ENCODE measurements around the gene SLC1A2. TPM values are rescaled to one million over a fixed set of nuclear protein-coding genes. Genes with fewer than 3 reads are reported as not detected.

Gene SLC1A2
- total RNA-seq, 1 donor from 2014 or later: 0.25 TPM

- Mint-ChIP-seq H3K27me3 (ENCODE audit: low read depth, unreplicated experiment) (no peaks in the 10 kb centered on the region), H3K4me3 (ENCODE audit: unreplicated experiment) (no peak overlapping the region), H3K36me3 (ENCODE audit: low read depth, unreplicated experiment) (no peaks in the 10 kb centered on the region)
Observed at GRCh38 chr11:35332524-35332923, 86.8 kb downstream of the SLC1A2 start.

GRCh38 chr11:35330931-35331330 lies 88.4 kb downstream of the SLC1A2 start:
- TF ChIP-seq EZH2 (IDR thresholded peaks at IDR 0.05; ENCODE audit: insufficient read depth, low read length): no peak
- TF ChIP-seq CTCF (IDR thresholded peaks at IDR 0.05; ENCODE audit: insufficient read depth, low read depth, low read length): no peak
- H3K27me3 Mint-ChIP-seq (ENCODE audit: low read depth, unreplicated experiment): no peaks in the 10 kb centered on the region
- no peaks in the 10 kb centered on the region for H3K4me1 ChIP-seq (ENCODE audit: insufficient read depth, low read length)

More at GRCh38 chr11:35332524-35332923, 86.8 kb downstream of the SLC1A2 start:
- Histone ChIP-seq H4K20me1 (ENCODE audit: insufficient read depth, low read length) (no peaks in the 10 kb centered on the region), H3K27me3 (ENCODE audit: insufficient read depth, low read length) (no peaks in the 10 kb centered on the region), H2AFZ (ENCODE audit: low read depth, low read length) (no peak overlapping the region), H3K4me1 (ENCODE audit: insufficient read depth, low read length) (peaks cover 10% of the 10 kb centered on the region), H3K4me3 (ENCODE audit: insufficient read depth, low read depth, low read length) (no peak overlapping the region), H3K9me3 (ENCODE audit: insufficient read depth, low read depth, low read length) (no peaks in the 10 kb centered on the region), H3K9ac (ENCODE audit: low read length) (no peak overlapping the region), H3K79me2 (ENCODE audit: insufficient read depth, low read length) (no peaks in the 10 kb centered on the region), H3K27ac (ENCODE audit: low read depth, low read length) (no peak overlapping the region), H3K4me2 (ENCODE audit: low read length) (no peak overlapping the region), H3K36me3 (ENCODE audit: insufficient read depth, low read length) (no peaks in the 10 kb centered on the region)
- DNase-seq (ENCODE audit: low read depth) (no peak), FAIRE-seq (no peak)
- no peak overlapping the region for H3K27ac Mint-ChIP-seq (ENCODE audit: unreplicated experiment)
- peaks cover 8% of the 10 kb centered on the region for H3K4me1 Mint-ChIP-seq (ENCODE audit: low read depth, unreplicated experiment)
- H3K9me3 Mint-ChIP-seq (ENCODE audit: unreplicated experiment): peaks cover 10% of the 10 kb centered on the region
- TF ChIP-seq CTCF (IDR thresholded peaks at IDR 0.05; ENCODE audit: insufficient read depth, low read depth, low read length) (no peak), EZH2 (IDR thresholded peaks at IDR 0.05; ENCODE audit: insufficient read depth, low read length) (no peak)

GRCh38 chr11:35330156-35330889 lies 89.0 kb downstream of the SLC1A2 start:
- no peak for FAIRE-seq
- no peak for DNase-seq (ENCODE audit: low read depth)
- H3K36me3 ChIP-seq (ENCODE audit: insufficient read depth, low read length): no peaks in the 10 kb centered on the region

More at GRCh38 chr11:35330931-35331330, 88.4 kb downstream of the SLC1A2 start:
- H3K9me3 Mint-ChIP-seq (ENCODE audit: unreplicated experiment): peaks cover 10% of the 10 kb centered on the region
- no peak overlapping the region for H3K27ac ChIP-seq (ENCODE audit: low read depth, low read length)
- DNase-seq (ENCODE audit: low read depth) (no peak), FAIRE-seq (no peak)
- no peak overlapping the region for H3K27ac Mint-ChIP-seq (ENCODE audit: unreplicated experiment)
- no peak overlapping the region for H3K4me2 ChIP-seq (ENCODE audit: low read length)
- H4K20me1 ChIP-seq (ENCODE audit: insufficient read depth, low read length): no peaks in the 10 kb centered on the region
- H3K9ac ChIP-seq (ENCODE audit: low read length): no peak overlapping the region
- no peak overlapping the region for H3K4me3 Mint-ChIP-seq (ENCODE audit: unreplicated experiment)
- H2AFZ ChIP-seq (ENCODE audit: low read depth, low read length): no peak overlapping the region
- no peaks in the 10 kb centered on the region for H3K4me1 Mint-ChIP-seq (ENCODE audit: low read depth, unreplicated experiment)
- no peak overlapping the region for H3K4me3 ChIP-seq (ENCODE audit: insufficient read depth, low read depth, low read length)
- no peaks in the 10 kb centered on the region for H3K27me3 ChIP-seq (ENCODE audit: insufficient read depth, low read length)
- no peaks in the 10 kb centered on the region for H3K9me3 ChIP-seq (ENCODE audit: insufficient read depth, low read depth, low read length)
- H3K36me3 ChIP-seq (ENCODE audit: insufficient read depth, low read length): no peaks in the 10 kb centered on the region
- H3K36me3 Mint-ChIP-seq (ENCODE audit: low read depth, unreplicated experiment): no peaks in the 10 kb centered on the region
- H3K79me2 ChIP-seq (ENCODE audit: insufficient read depth, low read length): no peaks in the 10 kb centered on the region

More at GRCh38 chr11:35330156-35330889, 89.0 kb downstream of the SLC1A2 start:
- Mint-ChIP-seq H3K4me3 (ENCODE audit: unreplicated experiment) (no peak overlapping the region), H3K27ac (ENCODE audit: unreplicated experiment) (no peak overlapping the region), H3K36me3 (ENCODE audit: low read depth, unreplicated experiment) (no peaks in the 10 kb centered on the region), H3K9me3 (ENCODE audit: unreplicated experiment) (peaks cover 10% of the 10 kb centered on the region), H3K27me3 (ENCODE audit: low read depth, unreplicated experiment) (no peaks in the 10 kb centered on the region), H3K4me1 (ENCODE audit: low read depth, unreplicated experiment) (no peaks in the 10 kb centered on the region)
- Histone ChIP-seq H4K20me1 (ENCODE audit: insufficient read depth, low read length) (no peaks in the 10 kb centered on the region), H3K9me3 (ENCODE audit: insufficient read depth, low read depth, low read length) (no peaks in the 10 kb centered on the region), H3K79me2 (ENCODE audit: insufficient read depth, low read length) (no peaks in the 10 kb centered on the region), H3K27me3 (ENCODE audit: insufficient read depth, low read length) (no peaks in the 10 kb centered on the region), H3K27ac (ENCODE audit: low read depth, low read length) (no peak overlapping the region), H2AFZ (ENCODE audit: low read depth, low read length) (no peak overlapping the region), H3K4me3 (ENCODE audit: insufficient read depth, low read depth, low read length) (no peak overlapping the region), H3K4me1 (ENCODE audit: insufficient read depth, low read length) (no peaks in the 10 kb centered on the region), H3K9ac (ENCODE audit: low read length) (no peak overlapping the region), H3K4me2 (ENCODE audit: low read length) (no peak overlapping the region)
- TF ChIP-seq EZH2 (IDR thresholded peaks at IDR 0.05; ENCODE audit: insufficient read depth, low read length): no peak
- TF ChIP-seq CTCF (IDR thresholded peaks at IDR 0.05; ENCODE audit: insufficient read depth, low read depth, low read length): no peak
